ENCODE results near the gene LRFN3.
"Not testable (repeated sequence)": the region's sequence is repeated elsewhere in the genome, so short reads cannot be mapped to it uniquely, and the experiment has no call there.

LRFN3 gene

DNA sequence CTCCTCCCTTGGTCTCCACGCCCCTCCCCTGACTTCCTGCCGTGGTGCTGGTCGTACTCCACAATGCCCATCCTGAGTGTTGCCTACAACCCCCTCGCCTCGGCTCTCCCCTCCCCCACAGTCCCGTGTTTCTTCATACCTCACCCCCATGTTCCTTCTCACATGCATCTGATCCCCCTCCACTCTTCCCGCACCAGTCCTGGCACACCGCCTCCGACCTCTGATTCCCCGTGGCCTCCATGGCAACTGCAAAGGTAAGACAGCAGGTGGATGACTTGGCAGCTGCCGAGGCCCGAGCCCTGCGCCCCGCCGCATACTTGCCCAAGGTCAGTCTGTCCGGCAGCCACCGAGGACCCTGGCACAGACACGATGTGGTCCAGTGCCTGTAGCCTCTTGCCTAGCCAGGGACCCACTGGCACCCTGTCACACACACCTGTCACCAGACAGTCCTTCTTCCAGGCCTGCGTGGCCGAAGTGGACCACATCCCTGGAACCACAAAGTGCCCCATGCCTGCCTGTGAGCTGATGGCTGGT lies 42.7 kb downstream of the LRFN3 start:
- no peak for DNase-seq

- not testable (repeated sequence) for DNase-seq
These were observed 44.8 kb downstream of the LRFN3 start for GRCh38 chr19:35980997-35981396.

GRCh38 chr19:35983177-35983576 lies 47.0 kb downstream of the LRFN3 start:
- no peak for DNase-seq

GRCh38 chr19:35986111-35986510 lies 49.9 kb downstream of the LRFN3 start:
- DNase-seq = no peak

- DNase-seq = no peak
These were observed 50.7 kb downstream of the LRFN3 start for GRCh38 chr19:35986664-35987570.

DNA sequence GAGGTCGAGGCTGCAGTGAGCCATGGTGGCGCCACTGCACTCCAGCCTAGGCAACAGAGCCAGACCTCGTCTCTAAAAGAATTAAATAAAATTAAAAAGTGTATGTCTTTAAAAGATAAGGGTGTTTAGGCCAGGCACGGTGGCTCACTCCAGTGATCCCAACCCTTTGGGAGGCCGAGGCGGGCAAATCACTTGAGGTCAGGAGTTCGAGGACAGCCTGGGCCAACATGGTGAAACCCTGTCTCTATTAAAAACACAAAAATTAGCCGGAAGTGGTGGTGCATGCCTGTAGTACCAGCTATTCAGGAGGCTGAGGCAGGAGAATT lies 51.4 kb downstream of the LRFN3 start:
- DNase-seq = no peak

DNA sequence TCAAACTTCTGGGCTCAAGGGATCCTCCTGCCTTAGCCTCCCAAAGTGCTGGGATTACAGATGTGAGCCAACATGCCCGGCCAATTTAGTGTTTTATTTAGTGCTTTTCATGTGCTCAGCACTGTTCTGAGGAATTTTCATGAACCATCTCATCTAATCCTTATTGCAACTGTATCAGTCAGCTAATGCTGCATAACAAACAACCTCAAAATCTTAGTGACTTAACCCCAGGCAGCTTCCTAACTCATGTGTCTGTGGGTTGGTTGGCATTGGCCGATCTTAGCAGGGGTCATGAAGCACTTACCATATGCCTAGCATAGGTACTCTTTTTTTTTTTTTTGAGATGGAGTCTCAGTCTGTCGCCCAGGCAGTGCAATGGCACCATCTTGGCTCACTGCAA lies 52.6 kb downstream of the LRFN3 start:
- no peak for DNase-seq

DNA sequence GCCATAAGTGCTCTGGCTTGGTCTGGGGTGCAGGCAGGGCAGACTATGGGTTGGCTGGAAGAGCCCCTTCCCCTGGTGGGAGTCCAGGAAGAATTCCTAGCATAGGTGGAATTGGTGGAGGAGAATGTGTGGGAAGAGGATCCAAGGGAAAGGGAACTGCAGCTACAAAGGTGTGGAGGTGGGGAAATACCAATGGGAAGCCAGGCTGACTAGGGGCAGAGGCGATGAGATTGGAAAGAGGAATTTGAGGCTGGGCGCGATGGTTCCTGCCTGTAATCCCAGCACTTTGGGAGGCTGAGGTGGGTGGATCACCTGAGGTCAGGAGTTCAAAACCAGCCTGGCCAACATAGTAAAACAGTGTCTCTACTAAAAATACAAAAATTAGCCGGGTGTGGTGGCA lies 54.0 kb downstream of the LRFN3 start:
- no peak for DNase-seq

DNA sequence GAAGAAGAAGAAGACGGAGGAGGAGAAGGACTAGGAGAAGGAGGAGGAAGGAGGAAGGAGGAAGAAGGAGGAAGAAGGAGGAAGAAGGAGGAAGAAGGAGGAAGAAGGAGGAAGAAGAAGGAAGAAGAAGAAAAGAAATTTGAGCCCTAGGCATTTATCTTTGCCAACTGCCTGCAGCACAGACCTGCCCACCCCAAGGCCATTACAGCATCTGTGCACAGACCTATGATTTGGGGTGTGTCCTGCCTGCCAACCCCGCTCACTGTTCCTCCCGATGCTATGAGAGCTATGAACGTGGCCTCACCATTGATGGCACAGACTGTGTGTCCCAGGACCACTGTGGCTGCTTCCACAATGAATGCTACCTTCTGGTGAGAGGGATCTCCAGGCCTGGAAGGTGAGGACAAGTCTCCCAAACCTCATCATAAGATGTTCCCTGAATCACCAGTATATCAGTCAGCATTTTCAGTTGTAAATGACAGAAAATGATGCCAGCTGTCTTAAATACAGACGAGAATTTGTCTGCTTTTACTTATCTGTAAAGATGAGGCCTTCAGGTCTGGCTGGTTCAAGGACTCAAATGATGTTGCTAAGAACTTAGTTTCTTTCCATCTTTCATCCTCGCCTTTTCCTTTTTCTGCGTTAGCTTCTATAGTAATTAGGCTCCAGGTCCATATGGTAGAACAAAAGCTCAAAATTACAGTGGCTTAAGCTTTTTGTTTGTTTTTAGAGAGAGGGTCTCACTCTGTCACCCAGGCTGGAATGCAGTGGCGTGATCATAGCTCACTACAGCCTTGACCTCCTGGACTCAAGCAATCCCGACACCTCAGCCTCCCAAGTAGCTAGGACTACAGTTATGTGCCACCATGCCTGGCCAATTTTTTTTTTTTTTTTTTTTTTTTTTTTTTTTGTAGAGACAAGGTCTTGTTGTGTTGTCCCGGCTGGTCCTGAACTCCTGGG lies 54.9 kb downstream of the LRFN3 start:
- no peak for DNase-seq

GRCh38 chr19:35991731-35992450 lies 55.7 kb downstream of the LRFN3 start:
- DNase-seq = no peak

GRCh38 chr19:35992907-35993765 lies 57.0 kb downstream of the LRFN3 start:
- DNase-seq = no peak

DNA sequence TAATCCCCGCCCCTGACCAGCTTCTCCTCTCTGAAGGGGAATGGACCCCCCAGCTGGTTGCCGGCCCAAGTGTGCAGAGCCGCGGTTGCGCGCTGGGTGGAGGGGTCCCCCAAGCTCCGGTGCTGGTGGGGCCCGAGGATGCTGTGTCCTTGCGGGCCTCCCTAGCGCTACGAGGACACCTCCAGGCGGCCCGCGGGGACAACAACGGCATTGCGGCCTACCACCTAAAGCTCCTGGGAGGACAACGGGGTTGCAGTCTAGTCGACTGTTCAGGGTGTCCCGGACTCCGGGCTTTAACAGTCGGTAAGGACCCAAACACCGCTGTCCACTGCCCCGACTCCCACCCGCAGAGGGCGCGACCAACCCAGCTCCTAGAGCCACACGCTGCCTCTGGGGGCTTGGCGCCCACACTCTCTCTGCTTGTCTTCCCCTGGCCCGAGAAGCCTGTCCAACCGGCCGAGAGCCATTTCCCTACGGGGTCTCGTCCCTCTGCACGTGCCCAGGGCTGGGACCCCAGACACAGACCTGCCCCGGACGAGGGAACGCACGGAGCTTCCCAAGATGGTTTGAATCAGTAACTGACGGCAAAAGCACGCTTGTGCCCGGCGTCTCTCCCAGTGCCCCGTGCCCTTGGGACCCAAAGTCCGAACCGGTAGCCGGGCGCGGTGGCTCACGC lies 57.9 kb downstream of the LRFN3 start:
- no peak for DNase-seq
